Thoracic aorta (tissue), 2 donors: ENCODE measurements around the gene ABCB1. TPM values are rescaled to one million over a fixed set of nuclear protein-coding genes. Genes with fewer than 3 reads are reported as not detected.

ENCODE experiments used
- ATAC-seq: fragments of 150-250 bp; one replicate; pipeline ENCODE4 v1.8.0; 2017; ENCODE audit warnings: low read depth; ENCODE audit not compliant: insufficient number of reproducible peaks, low FRiP score
- DNase-seq: peaks from one replicate; pipeline ENCODE4 v3.0.0-alpha.2; 2020; ENCODE audit warnings: low spot score
- H3K27ac ChIP-seq, 2 donors: fragments of 200-600 bp; sonication (generic); 1 replicate in 1 of 2; 2 replicates in 1 of 2; pipeline ENCODE4 v1.5.1; 2016; ENCODE audit warnings: mild to moderate bottlenecking in 2 of 2, moderate library complexity in 2 of 2
- H3K27me3 ChIP-seq: fragments of 200-600 bp; sonication (generic); replicated peaks from 2 replicates; pipeline ENCODE4 v1.6.0; 2016; ENCODE audit warnings: mild to moderate bottlenecking; ENCODE audit not compliant: insufficient read depth
- H3K36me3 ChIP-seq: fragments of 200-600 bp; sonication (generic); one replicate; pipeline ENCODE4 v1.5.1; 2016
- H3K4me1 ChIP-seq, 2 donors: fragments of 200-600 bp; sonication (generic); 1 replicate in 1 of 2; 2 replicates in 1 of 2; pipeline versions ENCODE4 v1.5.1 to v1.6.0; 2016; ENCODE audit warnings: low read depth in 2 of 2, mild to moderate bottlenecking in 1 of 2; ENCODE audit not compliant: control insufficient read depth in 1 of 2
- H3K4me3 ChIP-seq: fragments of 200-600 bp; sonication (generic); 2 replicates; pipeline ENCODE4 v1.5.1; 2016; ENCODE audit warnings: mild to moderate bottlenecking
- H3K9me3 ChIP-seq: fragments of 200-600 bp; sonication (generic); 2 replicates; pipeline ENCODE4 v1.5.1; 2016
- total RNA-seq, 2 donors: library from RNA; depleted of rRNA; stranded (reverse); fragments of >200 nt; gene quantifications; one replicate each; pipeline versions ENCODE4 v1.1.0 to v1.2.3, GENCODE V29; 2016
- TF ChIP-seq, protein P1 (sequence below): fragments of 200-600 bp; sonication (generic); IDR thresholded peaks from one replicate; pipeline ENCODE4 v1.5.1; 2019; ENCODE audit warnings: antibody characterized with exemption

The ABCB1 gene
- total RNA-seq, 2 donors from 2014 or later = 1.4 to 10.6 TPM

DNA sequence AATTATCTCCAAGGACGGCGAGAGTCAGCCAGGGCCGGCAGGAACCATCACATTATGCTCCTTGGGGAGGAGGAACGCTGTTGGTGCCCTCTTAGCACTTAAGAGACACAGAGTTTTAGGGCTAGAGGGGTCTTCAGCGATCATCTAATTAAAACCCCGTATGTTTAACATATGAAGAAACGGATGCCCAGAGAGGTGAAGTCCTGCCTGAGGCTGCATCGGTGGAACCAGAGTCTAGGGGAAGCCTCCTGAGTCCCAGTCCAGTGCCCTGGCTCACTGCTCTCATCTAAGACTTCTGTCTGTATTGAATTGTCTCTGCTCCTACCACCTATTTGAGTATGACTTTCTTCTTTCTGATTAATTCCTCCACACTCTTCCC, 124.5 kb downstream of the ABCB1 start:
- Histone ChIP-seq H3K4me1 (peaks cover 5 to 24% of the 10 kb centered on the region in 2 donors), H3K36me3 (no peaks in the 10 kb centered on the region), H3K27ac (no peak overlapping the region), H3K9me3 (no peaks in the 10 kb centered on the region), H3K4me3 (peak overlapping the region; percentile 77), H3K27me3 (no peaks in the 10 kb centered on the region)
- DNase-seq = no peak
- TF ChIP-seq, protein P1, sequence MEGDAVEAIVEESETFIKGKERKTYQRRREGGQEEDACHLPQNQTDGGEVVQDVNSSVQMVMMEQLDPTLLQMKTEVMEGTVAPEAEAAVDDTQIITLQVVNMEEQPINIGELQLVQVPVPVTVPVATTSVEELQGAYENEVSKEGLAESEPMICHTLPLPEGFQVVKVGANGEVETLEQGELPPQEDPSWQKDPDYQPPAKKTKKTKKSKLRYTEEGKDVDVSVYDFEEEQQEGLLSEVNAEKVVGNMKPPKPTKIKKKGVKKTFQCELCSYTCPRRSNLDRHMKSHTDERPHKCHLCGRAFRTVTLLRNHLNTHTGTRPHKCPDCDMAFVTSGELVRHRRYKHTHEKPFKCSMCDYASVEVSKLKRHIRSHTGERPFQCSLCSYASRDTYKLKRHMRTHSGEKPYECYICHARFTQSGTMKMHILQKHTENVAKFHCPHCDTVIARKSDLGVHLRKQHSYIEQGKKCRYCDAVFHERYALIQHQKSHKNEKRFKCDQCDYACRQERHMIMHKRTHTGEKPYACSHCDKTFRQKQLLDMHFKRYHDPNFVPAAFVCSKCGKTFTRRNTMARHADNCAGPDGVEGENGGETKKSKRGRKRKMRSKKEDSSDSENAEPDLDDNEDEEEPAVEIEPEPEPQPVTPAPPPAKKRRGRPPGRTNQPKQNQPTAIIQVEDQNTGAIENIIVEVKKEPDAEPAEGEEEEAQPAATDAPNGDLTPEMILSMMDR = no peak
- ATAC-seq = no peak

DNA sequence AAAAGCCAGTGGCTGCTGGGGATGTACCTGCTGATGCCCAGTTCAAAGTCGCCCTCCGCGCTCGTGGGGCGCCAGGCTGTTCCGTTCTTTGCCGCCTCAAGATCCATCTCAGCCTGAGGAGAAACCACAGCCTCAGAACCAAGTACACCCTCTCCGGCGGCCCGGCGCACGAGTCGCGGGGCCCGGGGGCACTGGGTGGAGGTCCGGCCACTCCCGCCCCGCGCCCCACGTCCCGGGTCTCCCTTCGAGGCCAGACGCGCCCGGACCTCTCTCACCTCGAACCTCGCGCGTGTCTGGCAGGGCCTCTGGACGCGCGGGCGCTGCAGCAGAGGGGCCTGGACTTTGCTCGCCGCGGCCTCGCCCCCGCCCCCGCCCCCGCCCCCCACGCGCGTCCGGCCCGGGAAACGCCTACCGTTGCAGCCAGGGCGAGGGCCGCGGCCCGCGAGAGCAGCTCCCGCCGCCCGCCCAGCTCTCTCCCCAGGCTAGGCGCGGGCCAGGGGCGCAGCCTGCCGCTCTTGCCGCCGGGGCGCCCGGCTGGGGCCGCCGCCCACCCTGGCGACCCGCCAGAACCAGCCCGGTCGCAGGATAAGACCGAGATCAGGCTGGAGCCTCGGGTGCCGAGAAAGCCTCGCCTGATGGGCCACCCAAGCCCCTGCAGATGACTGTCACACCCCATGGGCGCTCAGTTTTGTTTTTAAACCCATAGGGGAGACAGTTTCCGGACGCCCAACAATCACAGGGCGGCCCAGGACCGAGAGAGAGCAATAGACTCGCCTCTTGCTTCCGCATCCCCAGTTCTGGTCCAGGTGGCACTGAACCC, 125.1 kb downstream of the ABCB1 start, which contains the start of gene ABCB4:
Gene ABCB4, minus strand, starts transcription at position 322 of the 820 bp plus-strand sequence. Its CDS starts 215 bp downstream, at position 107.
- Histone ChIP-seq H3K27me3 (no peaks in the 10 kb centered on the region), H3K9me3 (no peaks in the 10 kb centered on the region), H3K36me3 (no peaks in the 10 kb centered on the region), H3K4me3 (peak within 1 kb of the TSS; percentile 77), H3K4me1 (peaks cover 5 to 24% of the 10 kb centered on the region in 2 donors), H3K27ac (peak within 1 kb of the TSS; percentile 64 to 70)
- TF ChIP-seq, protein P1 = no peak
- peak; percentile 11 for ATAC-seq
- no peak for DNase-seq

DNA sequence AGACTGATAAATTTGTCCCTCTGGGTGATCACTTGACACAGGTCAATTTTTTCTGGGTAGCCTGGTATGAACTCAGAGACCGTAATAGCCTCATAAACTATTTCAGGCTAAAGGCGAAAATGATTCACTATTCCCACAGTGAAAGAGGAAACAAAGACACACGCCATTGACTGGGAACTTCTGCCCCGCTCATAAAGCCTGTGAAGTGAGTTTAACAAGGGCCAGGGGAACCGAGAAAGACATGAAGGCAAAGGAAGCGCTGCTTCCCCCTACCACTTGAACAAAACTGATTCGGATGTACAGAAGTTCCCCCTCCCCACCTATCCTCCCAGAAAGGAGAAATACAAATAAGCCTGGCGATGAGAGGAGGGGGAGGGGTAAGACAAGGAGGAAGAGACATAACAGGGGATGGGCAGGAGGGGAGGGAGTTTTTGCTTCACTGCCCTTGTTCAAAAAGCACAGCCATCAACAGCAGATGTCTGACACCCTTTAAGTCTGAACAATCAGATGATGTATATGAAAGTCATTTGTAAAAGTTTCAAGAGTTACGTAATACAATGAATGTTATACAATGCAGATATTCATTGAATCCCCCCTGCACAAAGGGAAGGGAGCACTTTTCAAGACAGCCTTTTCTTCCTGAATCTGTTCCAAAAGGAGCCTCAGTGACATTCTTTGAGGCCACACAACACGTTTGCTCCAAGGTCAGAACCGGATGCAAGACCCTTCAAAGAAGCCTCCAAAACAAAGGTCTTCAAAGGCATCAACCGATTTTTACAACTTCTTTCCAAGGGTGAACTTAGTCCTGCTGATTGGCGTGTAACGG, 125.9 kb downstream of the ABCB1 start:
- Histone ChIP-seq H3K27ac (peak overlapping the region; percentile 64 to 70), H3K9me3 (no peaks in the 10 kb centered on the region), H3K4me3 (peak overlapping the region; percentile 77), H3K27me3 (no peaks in the 10 kb centered on the region), H3K4me1 (peaks cover 5 to 24% of the 10 kb centered on the region in 2 donors), H3K36me3 (no peaks in the 10 kb centered on the region)
- DNase-seq (no peak), ATAC-seq (peak; percentile 90)
- TF ChIP-seq, protein P1 = no peak

DNA sequence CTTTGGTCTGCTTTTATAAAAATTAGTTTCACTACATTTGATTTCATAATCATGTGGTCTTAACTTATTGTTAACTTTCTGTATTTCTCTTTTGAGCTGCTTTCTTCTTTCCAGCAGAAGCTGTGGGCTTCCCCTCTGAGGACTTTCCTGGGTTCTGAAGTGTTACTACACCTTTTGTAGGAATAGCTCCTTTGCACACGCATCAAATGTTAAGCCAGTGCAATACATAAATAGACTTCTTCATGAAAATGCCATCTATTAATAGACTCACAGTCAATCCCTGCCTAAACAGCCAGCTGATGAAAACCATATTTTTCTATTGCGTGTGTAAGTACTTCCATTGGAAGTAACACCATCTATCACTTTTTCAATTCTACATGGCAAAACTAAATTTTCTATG, 126.7 kb downstream of the ABCB1 start:
- Histone ChIP-seq H3K9me3 (no peaks in the 10 kb centered on the region), H3K4me1 (peaks cover 5 to 24% of the 10 kb centered on the region in 2 donors), H3K27ac (peak overlapping the region; percentile 64 to 70), H3K36me3 (no peaks in the 10 kb centered on the region), H3K27me3 (no peaks in the 10 kb centered on the region), H3K4me3 (peak overlapping the region; percentile 77)
- ATAC-seq = no peak
- TF ChIP-seq, protein P1 = no peak
- no peak for DNase-seq

DNA sequence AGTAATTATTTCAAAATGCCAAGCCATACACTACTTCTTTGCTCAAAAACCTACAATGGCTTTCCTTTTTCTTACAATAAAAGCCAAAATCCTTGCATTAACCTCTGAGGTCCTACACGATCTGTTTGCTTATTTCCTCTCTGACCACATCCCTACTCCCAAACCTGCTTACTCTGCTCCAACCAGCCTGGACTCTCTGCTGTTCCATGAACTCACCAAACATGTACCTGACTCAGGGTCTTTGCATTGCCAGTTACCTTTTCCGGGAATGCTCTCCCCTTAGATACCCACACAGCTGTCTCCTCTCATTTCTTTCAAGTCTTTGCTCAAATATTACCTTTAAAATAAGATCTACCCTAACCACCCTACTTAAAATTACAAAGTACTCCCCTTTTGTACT, 127.5 kb downstream of the ABCB1 start:
- Histone ChIP-seq H3K27me3 (no peaks in the 10 kb centered on the region), H3K4me1 (peaks cover 5 to 24% of the 10 kb centered on the region in 2 donors), H3K4me3 (no peak overlapping the region), H3K9me3 (no peaks in the 10 kb centered on the region), H3K36me3 (no peaks in the 10 kb centered on the region), H3K27ac (no peak overlapping the region)
- ATAC-seq = no peak
- DNase-seq = no peak
- TF ChIP-seq, protein P1 = no peak
